K562 (cell line): ENCODE measurements around the gene SLC19A1. TPM values are rescaled to one million over a fixed set of nuclear protein-coding genes. Genes with fewer than 3 reads are reported as not detected.

Source experiments
- ATAC-seq: fragments of 200-7000 bp; cut with Tn5 transposase; 3 replicates; pipeline ENCODE4 v1.9.1; 2020; ENCODE audit warnings: moderate library complexity
- BruUV-seq: library from RNA; stranded (reverse); fragments of 400-500 nt; replicated peaks from 2 replicates; lab custom pipeline; 2021; lab: Mats Ljungman, UMichigan
- CTCF ChIA-PET: fragments of 300-600 bp; formaldehyde crosslinking; extraction: SDS; loops from one replicate; lab custom pipeline; 2021; ENCODE audit warnings: low intra/inter-chr PET ratio; lab: Yijun Ruan, JAX
- POLR2A ChIA-PET: fragments of 300-600, 350-650 bp; sonication (Branson Sonifier 250); formaldehyde crosslinking; extraction: SDS; loops from one replicate; lab custom pipeline; 2021; ENCODE audit warnings: antibody characterized with exemption, inconsistent platforms; lab: Yijun Ruan, JAX
- DNase-seq, 4 experiments: peaks; one replicate each; pipeline versions ENCODE4 v3.0.0 to v3.0.0-alpha.2; 2011 to 2018; ENCODE audit warnings: low spot score in 3 of 4, mixed read lengths in 3 of 4; ENCODE audit errors: extremely low read depth in 1 of 4
- FAIRE-seq: peaks from 2 replicates; lab custom pipeline; 2011; peaks lifted over from hg19 to GRCh38; lab: Jason Lieb, UNC
- H2AFZ ChIP-seq: 2 replicates; pipeline ENCODE4 v1.6.0; 2011; ENCODE audit warnings: low read depth, low read length, control low read depth, inconsistent platforms
- H3K27ac ChIP-seq: fragments of 200-600 bp; 3 replicates; pipeline ENCODE4 v1.8.0; 2011; ENCODE audit warnings: low read depth, mild to moderate bottlenecking, control low read depth, inconsistent platforms, low read length, moderate library complexity, mixed read lengths; ENCODE audit errors: extremely low read depth
- H3K27me3 ChIP-seq, 2 experiments: fragments of 300-600 bp in 1 of 2; 2 replicates in 1 of 2; 3 replicates in 1 of 2; pipeline versions ENCODE4 v1.6.0 to v1.8.0; 2011; ENCODE audit warnings: inconsistent platforms in 2 of 2, low read length in 2 of 2, mild to moderate bottlenecking in 1 of 2, mixed read lengths in 1 of 2, moderate library complexity in 1 of 2; ENCODE audit not compliant: control insufficient read depth in 2 of 2, insufficient read depth in 2 of 2
- H3K36me3 ChIP-seq: fragments of 300-600 bp; 3 replicates; pipeline ENCODE4 v1.8.0; 2011; ENCODE audit warnings: mild to moderate bottlenecking, low read length, inconsistent platforms; ENCODE audit not compliant: control insufficient read depth, insufficient read depth
- H3K4me1 ChIP-seq, 2 experiments: fragments of 200-600 bp in 1 of 2; replicated peaks in 1 of 2; 2 replicates in 1 of 2; 3 replicates in 1 of 2; pipeline versions ENCODE4 v1.5.1 to v1.8.0; 2011; ENCODE audit warnings: inconsistent platforms in 2 of 2, low read length in 2 of 2, mild to moderate bottlenecking in 1 of 2, mixed read lengths in 1 of 2, moderate library complexity in 1 of 2; ENCODE audit not compliant: control insufficient read depth in 2 of 2, insufficient read depth in 2 of 2
- H3K4me2 ChIP-seq: 2 replicates; pipeline ENCODE4 v1.6.1; 2011; ENCODE audit warnings: low read length, control low read depth, inconsistent platforms, mixed read lengths; ENCODE audit not compliant: insufficient read depth
- H3K4me3 ChIP-seq: fragments of 200-600 bp; sonication (generic), shearing (Covaris generic); 2 replicates; pipeline ENCODE4 v1.5.1; 2016; ENCODE audit warnings: control low read depth, inconsistent platforms
- H3K79me2 ChIP-seq: fragments of 200-600 bp; 3 replicates; pipeline ENCODE4 v1.8.0; 2011; ENCODE audit warnings: low read length, inconsistent platforms; ENCODE audit not compliant: control insufficient read depth, insufficient read depth
- H3K9ac ChIP-seq, 2 experiments: 2 replicates each; pipeline versions ENCODE4 v1.6.0 to v1.6.1; 2011; ENCODE audit warnings: low read depth in 2 of 2, low read length in 2 of 2, control low read depth in 1 of 2, inconsistent platforms in 1 of 2, mild to moderate bottlenecking in 1 of 2, mixed read lengths in 1 of 2; ENCODE audit not compliant: insufficient read depth in 1 of 2
- H3K9me1 ChIP-seq: one replicate; pipeline ENCODE4 v1.6.0; 2011; ENCODE audit warnings: inconsistent platforms, mild to moderate bottlenecking, low read length, moderate library complexity; ENCODE audit not compliant: control insufficient read depth, insufficient read depth
- H3K9me3 ChIP-seq: replicated peaks from 2 replicates; pipeline ENCODE4 v1.5.1; 2011; ENCODE audit warnings: low read depth, low read length, inconsistent platforms; ENCODE audit not compliant: control insufficient read depth, insufficient read depth
- H4K20me1 ChIP-seq: replicated peaks from 2 replicates; pipeline ENCODE4 v1.6.1; 2011; ENCODE audit warnings: low read length, inconsistent platforms, mixed read lengths; ENCODE audit not compliant: control insufficient read depth, insufficient read depth
- ASH1L ChIP-seq: fragments of 450-650 bp; IDR thresholded peaks from 2 replicates; pipeline ENCODE4 v1.6.1; 2018; ENCODE audit warnings: borderline replicate concordance, mild to moderate bottlenecking, low read depth; ENCODE audit not compliant: partially characterized antibody
- GABPB2 ChIP-seq: fragments of 250-450 bp; sonication (Bioruptor Pico); conservative IDR thresholded peaks from 2 replicates; pipeline ENCODE4 v1.5.1; 2021; ENCODE audit warnings: mild to moderate bottlenecking
- POLR2G ChIP-seq: fragments of 200-400 bp; formaldehyde crosslinking; IDR thresholded peaks from 2 replicates; pipeline ENCODE4 v1.6.1; 2017; ENCODE audit warnings: low read depth, mild to moderate bottlenecking, antibody characterized with exemption, low read length, moderate library complexity
- SIN3A ChIP-seq, 2 experiments: fragments of 150-350 bp in 1 of 2; IDR thresholded peaks; 2 replicates each; pipeline ENCODE4 v1.6.1; 2011 to 2016; ENCODE audit warnings: borderline replicate concordance in 2 of 2, low read depth in 2 of 2, low read length in 2 of 2, mild to moderate bottlenecking in 2 of 2, moderate library complexity in 2 of 2; ENCODE audit not compliant: control insufficient read depth in 1 of 2
- TAF15 ChIP-seq: fragments of 200-400 bp; formaldehyde crosslinking; IDR thresholded peaks from 2 replicates; pipeline ENCODE4 v1.6.1; 2017; ENCODE audit warnings: mild to moderate bottlenecking, low read depth, low read length, moderate library complexity
- ZBTB1 ChIP-seq: sonication (generic); formaldehyde crosslinking; IDR thresholded peaks from 2 replicates; pipeline ENCODE4 v1.8.1; 2023; ENCODE audit warnings: missing genetic modification reagents, low read depth, mild to moderate bottlenecking, borderline replicate concordance
- WGBS: fragments of 100-300 bp; shearing (Covaris generic); methylation state at CpG from one replicate; pipeline ENCODE4 v1.1.6; 2016; ENCODE audit warnings: low coverage, mixed read lengths; ENCODE audit not compliant: insufficient coverage; ENCODE audit errors: missing lambda C conversion rate; 5-methylcytosine and 5-hydroxymethylcytosine counted together
- in situ Hi-C: fragments of 300-500 bp; cut with MboI; formaldehyde crosslinking; loops from 4 replicates; pipeline ENCODE4 v1.15.0; 2018; ENCODE audit warnings: inconsistent platforms, mixed read lengths
- intact Hi-C: fragments of 100-400 bp; cut with micrococcal nuclease; formaldehyde crosslinking; loops from 2 replicates; pipeline ENCODE4 v1.14.2; 2022
- polyA plus RNA-seq, 8 experiments: library from polyadenylated mRNA; depleted of rRNA in 4 of 8; stranded (reverse) in 5 of 8; unstranded in 3 of 8; fragments of >200 nt; fragmentation: Nextera tagmentation in 2 of 8; fragmentation: Illumina TruSeq in 1 of 8; extraction: Ambion mirVana in 2 of 8; extraction: Trizol in 1 of 8; gene quantifications; 2 replicates each; pipeline versions ENCODE4 v1.2.1 to v1.2.3, GENCODE V29; 2011 to 2014; ENCODE audit warnings: inconsistent platforms in 1 of 8, missing spikeins in 1 of 8
- total RNA-seq, 7 experiments: library from RNA; depleted of rRNA in 6 of 7; stranded (reverse); fragments of >200 nt in 6 of 7; fragmentation: Illumina TruSeq in 2 of 7; extraction: Trizol in 2 of 7; gene quantifications; 2 replicates each; pipeline versions ENCODE4 v1.2.1 to v1.2.3, GENCODE V29; 2011 to 2021; ENCODE audit warnings: low replicate concordance in 1 of 7
- TF ChIP-seq, protein P1 (sequence below): sonication (generic); formaldehyde crosslinking; IDR thresholded peaks from 2 replicates; pipeline ENCODE4 v1.8.0; 2022; ENCODE audit warnings: missing genetic modification reagents, mild to moderate bottlenecking, moderate library complexity, borderline replicate concordance
- TF ChIP-seq, protein P2 (sequence below): fragments of 450-650 bp; IDR thresholded peaks from 2 replicates; pipeline ENCODE4 v1.6.1; 2016; ENCODE audit warnings: low read depth, mild to moderate bottlenecking, moderate library complexity

SLC19A1 gene
- total and polyA plus RNA-seq, 9 of the 15 experiments (the other 6 are each of a cell fraction or from before 2014, with no cell fraction given), result 0.65 to 88.7 (median 12.0) TPM

DNA sequence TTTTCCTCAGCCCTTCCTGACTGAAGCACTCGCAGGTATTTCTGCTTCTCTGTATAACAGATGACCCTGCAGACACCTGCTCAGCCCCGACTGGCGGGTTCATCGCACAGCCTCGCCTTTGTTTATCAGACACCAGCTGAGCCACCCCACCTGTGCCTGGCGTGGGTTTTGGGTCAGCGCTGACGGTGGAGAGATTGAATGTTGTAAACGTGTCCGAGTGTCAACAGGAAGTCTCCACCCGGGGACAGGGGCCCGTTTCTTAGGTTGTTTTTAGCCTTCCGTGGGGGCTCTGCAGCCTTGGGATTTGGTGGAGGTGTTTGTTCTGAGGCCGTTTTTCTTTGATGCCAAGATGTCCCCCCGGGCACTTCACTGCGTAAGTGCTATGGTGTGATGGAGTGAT, 77.1 kb downstream of the SLC19A1 start:
- no peak overlapping the region for H3K4me2 ChIP-seq
- TF ChIP-seq POLR2G, result no peak
- TF ChIP-seq, protein P1, sequence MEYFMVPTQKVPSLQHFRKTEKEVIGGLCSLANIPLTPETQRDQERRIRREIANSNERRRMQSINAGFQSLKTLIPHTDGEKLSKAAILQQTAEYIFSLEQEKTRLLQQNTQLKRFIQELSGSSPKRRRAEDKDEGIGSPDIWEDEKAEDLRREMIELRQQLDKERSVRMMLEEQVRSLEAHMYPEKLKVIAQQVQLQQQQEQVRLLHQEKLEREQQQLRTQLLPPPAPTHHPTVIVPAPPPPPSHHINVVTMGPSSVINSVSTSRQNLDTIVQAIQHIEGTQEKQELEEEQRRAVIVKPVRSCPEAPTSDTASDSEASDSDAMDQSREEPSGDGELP, result 0 out of 2 replicates have a peak, but pooled peaks have one; percentile 8
- TF ChIP-seq SIN3A (IDR thresholded peaks at IDR 0.05; ENCODE audit: borderline replicate concordance in 2 of 2, control insufficient read depth in 1 of 2, low read depth in 2 of 2, low read length in 2 of 2), result no peak
- TF ChIP-seq, protein P2, sequence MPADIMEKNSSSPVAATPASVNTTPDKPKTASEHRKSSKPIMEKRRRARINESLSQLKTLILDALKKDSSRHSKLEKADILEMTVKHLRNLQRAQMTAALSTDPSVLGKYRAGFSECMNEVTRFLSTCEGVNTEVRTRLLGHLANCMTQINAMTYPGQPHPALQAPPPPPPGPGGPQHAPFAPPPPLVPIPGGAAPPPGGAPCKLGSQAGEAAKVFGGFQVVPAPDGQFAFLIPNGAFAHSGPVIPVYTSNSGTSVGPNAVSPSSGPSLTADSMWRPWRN, result no peak
- TF ChIP-seq TAF15, result no peak
- no peak for TF ChIP-seq ZBTB1
- TF ChIP-seq ASH1L, result no peak
- TF ChIP-seq GABPB2 (CRISPR knock-in tag), result no peak
- no peak overlapping the region for H2AFZ ChIP-seq
- intact Hi-C loops (no loop called here), in situ Hi-C loops (no loop called here)
- H4K20me1 ChIP-seq, result peaks cover 61% of the 10 kb centered on the region
- no peak for FAIRE-seq
- no peaks in the 10 kb centered on the region for H3K79me2 ChIP-seq
- H3K27ac ChIP-seq, result no peak overlapping the region
- H3K4me1 ChIP-seq, result peaks cover 0 to 48% of the 10 kb centered on the region in 2 experiments; a peak in 4 of 5 replicates
- H3K36me3 ChIP-seq, result no peaks in the 10 kb centered on the region
- ATAC-seq, result no peak
- DNase-seq, result no peak
- no peaks in the 10 kb centered on the region for H3K9me3 ChIP-seq
- H3K9me1 ChIP-seq, result peaks cover 3% of the 10 kb centered on the region
- POLR2A ChIA-PET, result interaction anchor here (0.5 kb wide), 1 partner anchor 313 kb away, joined by 4 read pairs; no protein-coding TSS in a partner anchor
- no TSS peak for BruUV-seq
- peaks cover 12 to 43% of the 10 kb centered on the region in 2 experiments; a peak in 4 of 5 replicates for H3K27me3 ChIP-seq
- H3K9ac ChIP-seq, result no peak overlapping the region
- no peak overlapping the region for H3K4me3 ChIP-seq
- CTCF ChIA-PET, result no interaction called here
- 9% methylated on average over 16 of the region's 16 CpGs for WGBS
